Fibroblast of pulmonary artery (primary cell): ENCODE measurements around the gene SELENOK.

Experiments
- DNase-seq: peaks from one replicate; pipeline ENCODE4 v3.0.0-alpha.2; 2010; ENCODE audit warnings: low read depth
- H3K4me3 ChIP-seq: replicated peaks from 2 replicates; pipeline ENCODE4 v1.5.1; 2011; ENCODE audit warnings: low read depth, mild to moderate bottlenecking, control low read depth, low read length, moderate library complexity
- CTCF ChIP-seq: IDR thresholded peaks from 2 replicates; pipeline ENCODE4 v1.5.1; 2011; ENCODE audit warnings: mild to moderate bottlenecking, control low read depth, low read length, inconsistent platforms; ENCODE audit errors: missing control alignments

The SELENOK gene

GRCh38 chr3:53845103-53845880, 46.4 kb downstream of the SELENOK start:
- peak; percentile 13 for TF ChIP-seq CTCF
- peak; percentile 17 for DNase-seq
- H3K4me3 ChIP-seq, result peak overlapping the region; percentile 47

GRCh38 chr3:53844262-53845102, 47.2 kb downstream of the SELENOK start:
- TF ChIP-seq CTCF, result no peak
- no peak overlapping the region for H3K4me3 ChIP-seq
- DNase-seq, result no peak

- no peak for TF ChIP-seq CTCF
- DNase-seq, result no peak
- no peak overlapping the region for H3K4me3 ChIP-seq
Observed at GRCh38 chr3:53843195-53844177, 48.2 kb downstream of the SELENOK start.

- no peak overlapping the region for H3K4me3 ChIP-seq
- TF ChIP-seq CTCF, result peak; percentile 10
- DNase-seq, result peak; percentile 23
Observed at GRCh38 chr3:53842436-53843194, 49.0 kb downstream of the SELENOK start.

- no peak for TF ChIP-seq CTCF
- no peak for DNase-seq
- no peak overlapping the region for H3K4me3 ChIP-seq
Observed at GRCh38 chr3:53841296-53841695, 50.4 kb downstream of the SELENOK start.

GRCh38 chr3:53837331-53837730, 54.3 kb downstream of the SELENOK start:
- H3K4me3 ChIP-seq, result no peak overlapping the region
- no peak for TF ChIP-seq CTCF
- no peak for DNase-seq
